H1 (cell line): Measurements from ENCODE around the gene RAB3A. TPM values are rescaled to one million over a fixed set of nuclear protein-coding genes. Genes with fewer than 3 reads are reported as not detected.

Experiments used
- CBX5 ChIP-seq: fragments of 300-800, 300-1000 bp; sonication (generic); IDR thresholded peaks from 2 replicates; pipeline ENCODE4 v1.7.1; 2016; ENCODE audit warnings: antibody characterized with exemption, low read length, low read depth
- CHD1 ChIP-seq: IDR thresholded peaks from 2 replicates; pipeline ENCODE4 v1.6.1; 2012; ENCODE audit warnings: low read depth, low read length, improper control_type of control experiment
- CHD2 ChIP-seq: IDR thresholded peaks from 2 replicates; pipeline ENCODE4 v1.6.1; 2012; ENCODE audit warnings: low read length, improper control_type of control experiment
- CREB1 ChIP-seq: IDR thresholded peaks from 2 replicates; pipeline ENCODE4 v1.6.1; 2012; ENCODE audit warnings: inconsistent platforms
- FOSL1 ChIP-seq: IDR thresholded peaks from 2 replicates; pipeline ENCODE4 v1.6.1; 2011; ENCODE audit warnings: mild to moderate bottlenecking, low read depth, low read length, moderate library complexity; ENCODE audit not compliant: insufficient read depth
- JUN ChIP-seq: IDR thresholded peaks from 2 replicates; pipeline ENCODE4 v1.6.1; 2011; ENCODE audit warnings: low read depth, mild to moderate bottlenecking, improper control_type of control experiment, low read length
- NANOG ChIP-seq: IDR thresholded peaks from 2 replicates; pipeline ENCODE4 v1.6.1; 2011; ENCODE audit warnings: low read length, low read depth, mild to moderate bottlenecking, inconsistent platforms; ENCODE audit not compliant: insufficient read depth, poor library complexity, severe bottlenecking
- PHF8 ChIP-seq: fragments of 200-600 bp; sonication (generic); conservative IDR thresholded peaks from 2 replicates; pipeline ENCODE4 v1.7.1; 2012; ENCODE audit warnings: low read depth, mild to moderate bottlenecking, inconsistent platforms, low read length, moderate library complexity
- POLR2A ChIP-seq, 2 experiments: IDR thresholded peaks; 1 replicate in 1 of 2; 2 replicates in 1 of 2; pipeline ENCODE4 v1.6.1; 2011; ENCODE audit warnings: low read depth in 2 of 2, low read length in 2 of 2, mild to moderate bottlenecking in 2 of 2; ENCODE audit errors: control extremely low read depth in 1 of 2
- POLR2AphosphoS5 ChIP-seq: IDR thresholded peaks from 2 replicates; pipeline ENCODE4 v1.6.1; 2011; ENCODE audit warnings: low read depth, low read length
- POU5F1 ChIP-seq: IDR thresholded peaks from 2 replicates; pipeline ENCODE4 v1.6.1; 2011; ENCODE audit warnings: low read depth, mild to moderate bottlenecking, low read length, moderate library complexity
- RFX5 ChIP-seq: IDR thresholded peaks from 2 replicates; pipeline ENCODE4 v1.6.1; 2011; ENCODE audit warnings: low read depth, low read length, improper control_type of control experiment, borderline replicate concordance
- RXRA ChIP-seq: IDR thresholded peaks from 2 replicates; pipeline ENCODE4 v1.6.1; 2011; ENCODE audit warnings: low read depth, mild to moderate bottlenecking, low read length, moderate library complexity; ENCODE audit not compliant: insufficient read depth
- SAP30 ChIP-seq: fragments of 300-600 bp; sonication (generic); IDR thresholded peaks from 2 replicates; pipeline ENCODE4 v1.7.1; 2012; ENCODE audit warnings: low read length, moderate library complexity, mild to moderate bottlenecking, inconsistent platforms; ENCODE audit not compliant: insufficient read depth, insufficient replicate concordance
- SIN3A ChIP-seq, 2 experiments: IDR thresholded peaks in 1 of 2; conservative IDR thresholded peaks in 1 of 2; 2 replicates each; pipeline ENCODE4 v1.6.1; 2011 to 2012; ENCODE audit warnings: low read length in 2 of 2, improper control_type of control experiment in 1 of 2, low read depth in 1 of 2, mild to moderate bottlenecking in 1 of 2
- SRF ChIP-seq: IDR thresholded peaks from 2 replicates; pipeline ENCODE4 v1.6.1; 2011; ENCODE audit warnings: mild to moderate bottlenecking, low read depth, low read length, moderate library complexity
- TBP ChIP-seq: IDR thresholded peaks from 2 replicates; pipeline ENCODE4 v1.6.1; 2011; ENCODE audit warnings: low read depth, low read length, improper control_type of control experiment
- polyA plus RNA-seq, 7 experiments: library from polyadenylated mRNA; depleted of rRNA in 3 of 7; stranded (reverse) in 5 of 7; unstranded in 2 of 7; fragments of >200 nt in 5 of 7; fragments of 200-250 nt in 2 of 7; gene quantifications; 1 replicate in 5 of 7; 2 replicates in 1 of 7; 4 replicates in 1 of 7; pipeline versions ENCODE4 v1.2.1 to v1.2.3, GENCODE V29; 2011 to 2013; ENCODE audit warnings: missing spikeins in 2 of 7, mixed read lengths in 2 of 7
- total RNA-seq: library from RNA; stranded (reverse); fragmentation: NEBNext Ultra II Directional; extraction: Animal tissue kit (Norgen Biotek cat#: 25700); gene quantifications from 2 replicates; pipeline ENCODE4 v1.2.1, GENCODE V29; 2021
- TF ChIP-seq, protein P1 (sequence below), 3 experiments: IDR thresholded peaks; 1 replicate in 2 of 3; 2 replicates in 1 of 3; pipeline versions ENCODE4 v1.5.1 to v1.6.1; 2011; ENCODE audit warnings: low read length in 3 of 3, mild to moderate bottlenecking in 3 of 3, inconsistent platforms in 2 of 3, low read depth in 1 of 3, moderate library complexity in 1 of 3; ENCODE audit not compliant: insufficient read depth in 1 of 3; ENCODE audit errors: control extremely low read depth in 1 of 3

The RAB3A gene
- total and polyA plus RNA-seq, 2 of the 8 experiments (the other 6 are each of a cell fraction or from before 2014, with no cell fraction given), result 13.6 to 14.2 TPM

DNA sequence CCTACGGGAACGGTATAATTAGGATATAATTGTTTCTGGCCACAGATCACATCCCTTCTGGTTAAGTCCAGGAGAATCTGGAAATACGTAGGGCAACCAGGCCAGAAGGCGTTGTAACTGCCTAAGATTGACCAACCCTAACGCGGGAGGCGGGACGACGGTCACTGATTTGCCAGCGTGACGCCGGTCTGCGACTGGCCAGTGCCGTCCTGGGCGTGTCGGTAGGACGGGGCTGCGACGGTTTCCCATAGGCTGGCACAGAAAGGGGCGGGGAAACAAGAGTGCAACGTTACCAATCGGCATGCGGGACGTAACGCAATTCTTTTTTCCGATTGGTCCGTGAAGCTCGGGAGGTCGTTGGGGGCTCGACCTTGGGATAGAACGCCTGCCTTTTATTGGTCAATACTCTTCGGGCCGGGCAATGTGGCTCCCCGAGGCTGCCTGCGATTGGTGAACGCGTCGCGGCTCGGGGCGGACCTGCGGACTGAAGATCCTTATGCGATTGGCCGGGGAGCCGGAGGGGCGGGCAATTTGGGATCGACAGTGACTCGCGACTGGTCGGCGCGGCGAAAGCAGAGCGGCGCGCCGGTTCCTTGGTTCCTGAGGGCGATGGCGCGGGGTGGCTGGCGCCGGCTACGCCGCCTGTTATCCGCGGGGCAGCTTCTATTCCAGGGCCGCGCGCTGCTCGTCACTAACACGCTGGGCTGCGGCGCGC lies 11.0 kb downstream of the RAB3A start, which contains the start of gene MPV17L2 (continued):
- TF ChIP-seq NANOG, result no peak
- no peak for TF ChIP-seq CBX5
- TF ChIP-seq TBP, result no peak; the same call in 1 of the 2 replicates
- TF ChIP-seq, protein P1, sequence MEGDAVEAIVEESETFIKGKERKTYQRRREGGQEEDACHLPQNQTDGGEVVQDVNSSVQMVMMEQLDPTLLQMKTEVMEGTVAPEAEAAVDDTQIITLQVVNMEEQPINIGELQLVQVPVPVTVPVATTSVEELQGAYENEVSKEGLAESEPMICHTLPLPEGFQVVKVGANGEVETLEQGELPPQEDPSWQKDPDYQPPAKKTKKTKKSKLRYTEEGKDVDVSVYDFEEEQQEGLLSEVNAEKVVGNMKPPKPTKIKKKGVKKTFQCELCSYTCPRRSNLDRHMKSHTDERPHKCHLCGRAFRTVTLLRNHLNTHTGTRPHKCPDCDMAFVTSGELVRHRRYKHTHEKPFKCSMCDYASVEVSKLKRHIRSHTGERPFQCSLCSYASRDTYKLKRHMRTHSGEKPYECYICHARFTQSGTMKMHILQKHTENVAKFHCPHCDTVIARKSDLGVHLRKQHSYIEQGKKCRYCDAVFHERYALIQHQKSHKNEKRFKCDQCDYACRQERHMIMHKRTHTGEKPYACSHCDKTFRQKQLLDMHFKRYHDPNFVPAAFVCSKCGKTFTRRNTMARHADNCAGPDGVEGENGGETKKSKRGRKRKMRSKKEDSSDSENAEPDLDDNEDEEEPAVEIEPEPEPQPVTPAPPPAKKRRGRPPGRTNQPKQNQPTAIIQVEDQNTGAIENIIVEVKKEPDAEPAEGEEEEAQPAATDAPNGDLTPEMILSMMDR (IDR thresholded peaks at IDR 0.05; ENCODE audit: control extremely low read depth in 1 of 3, insufficient read depth in 1 of 3, low read depth in 1 of 3, low read length in 3 of 3), result no peak
- peak; percentile 56; the same call in 1 of the 2 replicates for TF ChIP-seq RFX5
- no peak for TF ChIP-seq SRF
- no peak for TF ChIP-seq SAP30
- peak; percentile 93 for TF ChIP-seq CHD2
- no peak for TF ChIP-seq FOSL1
- peak; percentile 63 for TF ChIP-seq POLR2AphosphoS5
- TF ChIP-seq POU5F1, result no peak
- TF ChIP-seq RXRA, result no peak
- no peak for TF ChIP-seq CHD1
- TF ChIP-seq PHF8, result peak; percentile 79; the same call in 1 of the 2 replicates
- no peak for TF ChIP-seq JUN
- peak; percentile 83 for TF ChIP-seq CREB1
- peak in 1 of 2 experiments; percentile 41; a peak in 1 of 4 replicates for TF ChIP-seq SIN3A (conservative IDR thresholded peaks at IDR 0.05 in 1 of 2, IDR thresholded peaks at IDR 0.05 in 1 of 2; ENCODE audit: low read depth in 1 of 2, low read length in 2 of 2)
- TF ChIP-seq POLR2A (IDR thresholded peaks at IDR 0.05; ENCODE audit: control extremely low read depth in 1 of 2, low read depth in 2 of 2, low read length in 2 of 2), result peak in 1 of 2 experiments; percentile 69; a peak in 2 of 3 replicates
